Caki2 (cell line): ENCODE measurements around the gene SINHCAF. TPM values are rescaled to one million over a fixed set of nuclear protein-coding genes. Genes with fewer than 3 reads are reported as not detected.
A peak's percentile ranks its signal among the peaks of the same experiment; 100 is the strongest.

ENCODE experiments used
- DNase-seq: peaks from one replicate; pipeline ENCODE4 v3.0.0-alpha.2; 2015; ENCODE audit warnings: low read depth
- in situ Hi-C: cut with HindIII; loops from 2 replicates; pipeline ENCODE4 v1.10.0; 2016; ENCODE audit warnings: low sequenced_read_pairs, low pct_unique_long_range_greater_than_20kb, mixed read lengths
- total RNA-seq: library from RNA; depleted of rRNA; stranded (reverse); fragments of >200 nt; shearing (Covaris generic); gene quantifications from 2 replicates; pipeline ENCODE4 v1.2.3, GENCODE V29; 2014; ENCODE audit warnings: low replicate concordance

Gene SINHCAF
- total RNA-seq, 1 experiment from 2014 or later, result 115 TPM

DNA sequence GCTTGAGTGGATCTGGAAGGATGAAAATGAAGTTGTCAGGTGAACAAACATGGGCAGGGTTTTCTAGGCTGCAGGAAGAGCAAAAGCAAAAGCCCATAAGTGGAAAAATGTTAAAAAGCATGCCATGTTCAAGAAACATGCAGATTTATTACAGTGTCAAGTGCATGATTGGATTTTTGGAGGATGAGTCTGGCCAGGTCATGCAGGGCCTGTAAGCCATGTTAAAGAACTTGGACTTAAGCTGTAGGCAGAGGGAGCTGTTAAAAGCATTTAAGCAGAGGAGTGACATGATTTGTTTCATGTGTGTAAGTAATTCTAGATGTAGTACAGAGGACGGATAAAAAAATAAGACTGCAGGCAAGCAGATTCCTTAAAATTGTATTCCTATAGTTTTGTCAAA lies 16.3 kb upstream of the SINHCAF start:
- in situ Hi-C loops, result no loop called here

DNA sequence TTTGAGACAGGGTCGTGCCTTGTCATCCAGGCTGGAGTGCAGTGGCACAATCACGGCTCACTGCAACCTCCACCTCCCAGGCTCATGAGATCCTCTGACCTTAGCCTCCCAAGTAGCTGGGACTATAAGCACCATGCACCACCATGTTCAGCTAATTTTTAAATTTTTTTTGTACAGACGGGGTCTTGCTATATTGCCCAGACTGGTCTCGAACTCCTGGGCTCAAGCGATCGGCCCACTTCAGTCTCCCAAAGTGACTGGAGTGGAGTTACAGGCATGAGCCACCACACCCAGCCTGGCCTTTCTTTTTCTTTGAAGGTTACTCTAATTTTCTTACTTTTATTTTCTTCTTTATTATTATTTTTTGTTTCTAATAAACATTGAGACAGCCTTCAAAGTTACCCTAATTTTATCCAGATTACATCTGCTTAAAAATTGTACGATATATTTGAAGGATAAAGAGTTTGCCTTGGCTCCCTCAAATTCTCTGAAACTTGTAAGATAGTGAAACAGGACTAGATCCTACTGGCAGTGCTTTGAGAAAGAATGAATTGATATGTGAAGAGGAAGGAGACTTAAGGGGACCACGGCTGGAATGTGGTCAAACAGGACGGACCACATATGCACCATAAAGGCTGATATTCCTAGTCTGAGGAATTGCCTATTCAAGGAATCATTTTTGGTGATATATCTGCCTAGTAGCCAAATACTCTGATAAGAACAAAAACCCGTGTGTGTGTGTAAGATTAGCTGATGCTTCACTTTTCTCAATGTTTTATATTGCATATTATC lies 14.1 kb upstream of the SINHCAF start:
- in situ Hi-C loops, result no loop called here

More for the DNA sequence above, 16.3 kb upstream of the SINHCAF start:
- no peak for DNase-seq

DNA sequence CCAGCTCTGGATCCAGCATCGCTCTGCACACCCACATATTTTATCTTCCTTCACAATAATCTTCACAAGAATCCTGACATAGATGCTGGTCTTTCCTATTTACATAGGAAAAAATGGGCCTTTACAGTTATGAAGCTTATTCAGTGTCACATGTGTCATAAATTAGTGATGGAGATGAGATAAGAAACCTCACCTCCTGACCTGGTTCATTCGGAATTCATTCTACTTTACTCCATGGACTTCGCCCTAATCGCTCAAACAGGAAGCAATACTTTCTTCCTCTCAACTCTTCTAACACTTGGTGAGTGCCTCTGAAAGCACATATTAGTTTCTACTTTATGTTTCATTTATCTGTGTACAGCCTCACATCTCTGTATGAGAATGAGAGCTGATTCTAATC lies 12.0 kb upstream of the SINHCAF start:
- in situ Hi-C loops, result no loop called here
- no peak for DNase-seq

More for the DNA sequence above, 14.1 kb upstream of the SINHCAF start:
- DNase-seq, result no peak

DNA sequence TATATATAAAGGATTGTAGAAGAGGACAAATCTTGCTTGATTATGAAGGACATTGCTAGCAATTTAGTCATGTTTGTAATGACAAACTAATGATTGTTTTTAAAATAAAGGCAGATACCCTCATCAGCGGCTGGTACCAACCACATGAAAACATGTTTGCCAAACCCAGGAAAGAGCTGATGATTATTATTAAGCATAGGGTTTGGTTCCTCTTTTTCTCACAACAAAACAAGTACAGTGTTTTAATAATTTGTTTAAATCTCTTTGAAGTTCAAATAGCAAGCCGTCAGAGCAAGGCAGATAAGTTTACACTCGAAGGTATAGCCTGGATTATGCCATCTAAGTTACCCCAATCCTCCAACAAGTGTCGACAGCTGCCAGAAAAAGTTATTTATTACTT lies 5.3 kb upstream of the SINHCAF start:
- in situ Hi-C loops, result no loop called here
- DNase-seq, result no peak

DNA sequence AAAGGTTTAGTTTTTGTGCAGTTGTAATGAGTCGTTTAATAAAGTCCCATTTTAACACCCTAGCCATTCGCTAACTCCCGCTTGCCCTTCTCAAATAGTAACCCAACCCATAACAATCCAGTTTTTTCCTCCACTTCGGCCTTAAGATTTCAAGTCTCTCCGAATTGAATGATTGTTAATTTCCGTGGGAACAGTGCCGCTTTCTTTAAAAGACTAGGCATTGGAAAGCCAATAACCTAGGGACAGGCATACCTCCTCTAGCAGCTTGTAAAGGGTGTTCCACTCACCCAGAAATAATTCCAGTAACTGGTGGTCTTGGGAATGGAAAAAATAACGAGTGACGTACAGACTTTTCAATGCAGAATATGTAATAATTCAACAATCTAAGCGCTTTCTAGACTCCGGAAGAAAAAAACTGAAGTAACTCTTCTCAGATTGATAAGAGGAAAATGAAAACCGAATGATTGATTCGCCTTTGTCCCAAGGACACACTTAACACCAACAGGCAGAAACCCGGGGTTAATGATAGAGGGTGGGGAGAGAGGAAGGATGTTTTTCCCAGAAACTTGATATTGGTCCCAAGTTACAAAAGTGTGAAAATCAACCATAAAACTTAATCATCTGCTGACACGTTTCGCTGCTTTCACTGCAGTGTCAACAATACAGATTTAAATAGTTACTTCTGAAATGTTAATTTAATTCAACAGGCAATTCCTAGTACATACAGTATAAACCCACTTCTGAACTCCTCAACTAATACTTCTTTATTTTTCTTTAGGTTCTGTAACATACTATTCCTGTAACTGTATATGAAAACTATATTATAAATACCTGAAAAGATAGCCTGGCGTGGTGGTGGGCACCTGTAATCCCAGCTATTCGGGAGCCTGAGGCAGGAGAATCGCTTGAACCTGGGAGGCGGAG lies 1.0 kb upstream of the SINHCAF start:
- in situ Hi-C loops, result no loop called here
- DNase-seq, result no peak

DNA sequence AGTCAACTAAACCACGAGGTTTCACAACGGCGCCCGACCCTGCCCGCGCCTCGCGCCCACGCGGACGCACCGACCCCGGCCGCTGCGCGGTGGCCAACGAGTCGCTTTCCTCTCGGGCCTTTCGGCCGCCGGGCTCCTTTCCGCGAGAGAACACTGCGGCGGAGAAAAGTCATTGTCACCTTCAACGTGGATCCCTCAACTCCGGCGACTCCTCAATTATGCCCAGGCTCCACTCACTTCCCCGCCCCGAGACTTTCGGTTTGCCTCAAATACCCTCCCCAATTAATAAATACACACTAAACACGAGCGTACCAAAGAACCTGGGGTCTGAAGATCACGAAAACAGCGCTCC lies 450 bp downstream of the SINHCAF start:
- in situ Hi-C loops, result no loop called here
- DNase-seq, result no peak

DNA sequence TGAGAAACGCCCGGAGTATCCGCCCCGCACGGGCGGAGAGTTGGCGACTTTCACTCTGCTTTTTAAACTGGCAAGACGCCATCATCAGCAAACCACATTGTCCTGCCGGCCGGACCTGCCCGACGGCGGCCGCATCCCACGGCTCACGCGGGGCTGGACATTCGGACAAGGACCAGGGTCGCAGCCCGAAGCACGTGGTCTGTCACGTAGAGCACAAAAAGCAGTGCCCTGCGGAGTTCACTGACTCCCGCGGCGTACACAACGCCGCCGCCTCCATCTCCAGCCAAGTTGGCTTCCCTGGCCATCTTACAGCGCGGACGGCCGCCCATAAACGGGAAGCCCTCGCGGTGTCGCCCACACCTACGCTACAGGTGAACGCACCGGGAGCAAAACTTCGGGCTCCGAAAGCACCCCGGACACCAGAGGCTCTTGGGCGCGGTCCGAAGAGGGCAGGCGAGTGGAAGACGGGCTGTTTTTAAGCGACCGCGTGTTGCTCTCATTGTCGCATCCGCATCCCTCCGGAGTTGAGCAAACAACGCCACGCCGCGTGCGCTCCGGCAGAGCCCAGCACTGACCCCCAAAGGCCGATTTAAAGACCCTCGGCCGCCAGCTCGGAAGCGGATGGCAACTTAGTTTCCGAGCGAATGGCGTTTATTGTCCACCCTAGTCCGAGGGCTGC lies 966 bp downstream of the SINHCAF start:
- peak; percentile 72 for DNase-seq

DNA sequence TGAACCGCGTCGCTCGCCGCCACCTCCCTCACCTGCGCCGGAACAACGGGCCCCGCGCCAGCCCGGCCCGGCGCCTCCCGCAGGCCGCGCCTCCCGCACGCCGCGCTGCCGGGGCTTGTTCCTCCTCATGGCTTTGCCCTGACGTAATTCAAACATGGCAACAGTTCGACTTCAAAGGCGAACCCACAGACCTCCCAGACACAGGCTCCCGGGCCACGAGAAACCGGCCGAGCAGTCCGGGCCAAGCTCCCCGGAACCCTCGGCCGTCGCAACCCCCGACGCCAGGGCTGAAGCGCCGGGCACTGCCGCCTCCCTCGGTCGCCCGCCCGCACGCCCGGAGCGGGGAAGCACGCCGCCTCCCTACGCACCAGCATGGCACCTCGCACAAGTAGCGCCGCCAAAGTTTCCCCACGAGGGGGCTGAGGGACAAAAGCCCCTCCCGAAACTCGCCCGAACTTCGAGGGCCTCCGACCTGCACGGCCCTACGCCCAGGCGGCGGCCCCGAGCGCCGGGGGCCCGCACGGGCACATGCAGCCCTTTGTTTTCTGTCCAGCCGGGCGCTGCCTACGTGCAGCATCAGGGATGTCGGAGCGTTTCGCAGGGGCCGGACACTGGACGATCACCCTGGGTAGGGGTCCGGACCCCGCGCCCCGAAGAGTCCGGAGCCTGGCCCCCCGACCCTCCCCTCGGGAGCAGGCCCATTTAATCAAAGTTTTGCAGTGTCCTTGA lies 1.7 kb downstream of the SINHCAF start:
- peak; percentile 85 for DNase-seq
- in situ Hi-C loops, result no loop called here

More for the DNA sequence above, 966 bp downstream of the SINHCAF start:
- in situ Hi-C loops, result no loop called here

DNA sequence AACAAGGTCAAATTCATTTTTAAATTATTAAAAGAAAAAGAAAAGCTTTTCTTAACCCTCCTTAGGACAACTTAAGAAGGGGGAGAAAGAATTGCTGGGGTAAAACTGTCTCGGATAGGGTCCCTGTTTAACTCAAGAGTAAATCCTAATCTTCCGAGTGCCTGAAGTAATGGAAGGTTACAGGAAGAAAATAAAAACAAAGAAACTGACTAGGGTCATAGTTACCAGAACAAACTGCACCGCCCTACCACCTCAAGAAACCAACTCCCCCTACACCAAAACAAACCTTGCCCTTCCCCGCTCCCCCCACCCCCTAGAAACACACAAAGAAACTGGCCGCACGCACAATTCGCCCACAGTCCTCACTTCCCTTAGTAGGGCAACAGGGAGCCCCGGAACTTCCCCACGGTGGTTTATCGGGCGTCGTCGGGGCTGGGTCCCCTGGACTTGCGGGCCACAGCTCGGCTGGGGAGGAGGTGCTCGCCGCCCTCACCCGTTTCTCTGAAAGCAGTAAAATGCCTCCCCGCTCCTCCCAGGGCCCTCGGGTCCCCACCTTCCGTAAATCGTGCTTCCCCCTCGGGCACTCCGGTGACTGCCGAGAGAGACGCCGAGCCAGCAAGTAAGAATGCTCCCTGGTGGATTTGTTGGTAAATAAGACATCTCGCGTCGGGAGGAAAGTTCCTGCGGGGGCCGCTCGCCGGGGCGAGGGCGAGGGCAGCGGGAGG lies 2.4 kb downstream of the SINHCAF start:
- in situ Hi-C loops, result no loop called here
- no peak for DNase-seq

DNA sequence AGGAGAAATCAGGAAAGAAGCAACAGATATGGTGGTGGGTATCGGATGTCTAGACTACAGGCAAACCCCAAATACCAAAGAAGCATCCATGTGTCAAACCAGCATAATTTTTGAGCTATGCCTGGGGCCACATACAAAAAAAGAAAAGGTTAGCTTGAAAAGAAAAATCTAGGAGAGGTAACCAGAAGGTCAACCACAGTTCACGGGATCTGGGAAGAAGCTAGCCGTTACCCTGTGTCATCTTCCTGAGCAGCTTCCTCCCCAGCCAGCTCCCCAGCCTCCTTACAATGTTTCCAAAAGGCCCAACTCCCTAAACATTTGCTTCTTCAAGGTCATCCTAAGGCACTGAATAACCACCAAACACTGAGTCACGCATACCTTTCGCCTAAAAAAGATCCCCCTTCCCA lies 3.1 kb downstream of the SINHCAF start:
- peak; percentile 82 for DNase-seq
- in situ Hi-C loops, result no loop called here

DNA sequence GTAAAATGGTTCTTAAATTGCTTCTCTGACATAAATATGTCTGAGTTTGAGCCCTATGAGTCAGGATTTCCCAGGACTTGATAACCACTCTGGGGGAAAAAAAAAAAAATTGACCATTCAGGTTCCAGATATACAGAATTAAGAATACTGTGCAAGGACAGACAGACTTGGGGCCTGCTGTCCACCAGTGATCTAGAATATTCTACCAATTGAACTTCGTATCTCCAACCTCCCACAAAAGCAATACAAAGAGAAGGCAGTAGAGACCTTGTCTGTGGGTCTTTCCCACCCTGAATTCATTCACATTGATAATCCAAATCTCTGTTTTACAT lies 4.1 kb downstream of the SINHCAF start:
- no peak for DNase-seq
- in situ Hi-C loops, result no loop called here

DNA sequence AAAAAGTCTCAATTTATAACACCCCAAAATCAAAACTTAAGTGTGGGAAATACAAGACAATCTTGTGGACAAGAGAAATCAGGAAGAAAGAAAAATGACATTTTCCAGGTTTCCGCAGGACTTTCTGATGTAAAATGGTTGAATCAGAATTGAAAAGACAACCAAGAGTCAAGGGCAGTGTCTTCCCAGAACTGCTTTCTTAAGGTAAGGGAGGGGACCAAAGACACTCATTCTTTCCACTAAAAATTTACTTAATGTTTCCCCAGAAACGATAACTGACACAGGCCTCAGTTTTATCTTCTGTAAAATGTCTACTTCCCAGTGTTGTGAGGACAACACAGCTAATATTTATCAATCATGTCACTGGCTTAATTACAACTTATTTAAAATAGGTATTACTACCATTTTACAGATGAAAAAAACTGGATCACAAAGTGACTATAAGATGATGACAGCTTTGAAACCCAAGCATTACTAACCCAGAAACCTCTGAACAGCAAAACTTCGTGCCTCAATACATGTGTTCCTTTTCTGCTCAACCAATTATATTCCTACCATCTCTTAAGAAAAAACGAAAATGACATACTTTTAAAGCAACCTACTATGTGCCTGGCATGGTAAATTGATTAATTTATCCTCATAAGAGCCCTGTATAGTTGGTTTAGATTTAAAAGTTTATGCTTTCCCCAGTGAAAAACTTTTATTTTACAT lies 4.6 kb downstream of the SINHCAF start:
- DNase-seq, result no peak
- in situ Hi-C loops, result no loop called here

DNA sequence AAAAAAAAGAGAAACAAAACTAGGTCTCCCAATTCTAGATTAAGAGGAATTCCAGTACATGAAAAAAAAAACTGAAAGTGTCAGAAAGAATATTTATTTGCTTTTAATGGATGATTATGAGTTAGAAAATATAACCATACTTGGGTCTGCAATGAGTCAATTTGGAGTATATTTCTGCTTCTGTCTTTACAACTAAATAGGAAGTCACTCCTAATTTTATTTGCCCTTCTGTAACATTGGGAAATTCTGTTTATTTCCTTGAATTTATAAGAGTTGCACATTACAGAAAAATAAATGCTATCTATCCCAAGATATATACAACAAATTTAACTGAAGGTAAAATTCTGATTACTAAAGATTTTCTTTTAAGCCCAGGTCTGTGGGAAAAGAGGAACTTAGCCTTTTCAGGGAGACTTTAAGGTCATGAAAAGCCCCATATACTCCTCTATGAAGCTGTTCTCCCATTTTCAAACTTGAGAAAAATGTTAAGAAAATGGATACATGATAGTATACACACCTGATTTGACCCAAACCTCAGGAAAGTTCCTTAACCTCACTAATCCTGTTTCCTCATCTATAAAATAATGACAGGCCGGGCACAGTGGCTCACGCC lies 7.2 kb downstream of the SINHCAF start:
- DNase-seq, result no peak
- in situ Hi-C loops, result no loop called here

DNA sequence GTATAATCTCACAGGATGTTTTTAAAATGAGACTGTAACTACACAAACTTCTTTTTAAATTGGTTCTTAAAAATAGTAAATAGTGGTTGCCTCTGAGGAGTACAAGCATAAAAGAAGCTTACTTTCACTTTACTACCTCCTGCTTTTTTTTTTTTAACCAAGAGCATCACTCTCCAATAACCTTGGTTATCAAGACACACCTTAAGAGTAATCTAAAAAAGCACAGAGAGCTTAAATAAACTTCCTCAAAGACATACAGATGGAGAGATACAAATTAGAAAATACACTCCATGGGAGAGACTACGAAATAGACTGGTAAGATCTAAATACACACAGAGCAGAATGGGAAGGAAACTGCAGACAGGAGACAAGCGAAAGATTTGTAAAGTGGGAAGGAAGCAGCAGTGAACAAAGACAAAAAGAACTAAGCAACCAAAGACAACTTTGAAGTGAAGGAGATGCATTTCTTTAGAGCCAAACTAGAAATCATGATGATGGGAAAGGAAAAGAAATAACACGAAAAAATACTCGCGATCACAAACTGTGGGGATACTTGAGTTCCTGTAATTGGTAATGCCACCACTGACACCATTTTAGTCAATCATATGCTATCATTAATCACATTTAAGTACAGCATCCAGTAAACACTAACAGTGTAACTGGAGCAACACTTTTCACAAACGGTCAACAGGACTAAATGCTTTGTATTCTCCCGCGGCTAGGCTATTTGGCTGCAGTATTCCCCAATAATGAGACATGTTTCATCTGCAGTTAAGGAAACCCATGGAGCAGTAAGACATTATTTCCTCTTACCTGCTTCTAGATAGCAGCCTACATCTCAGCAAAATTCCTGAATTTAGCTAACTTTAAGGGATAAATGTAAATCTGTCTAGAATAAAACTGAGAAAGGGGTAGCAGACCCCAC lies 8.2 kb downstream of the SINHCAF start:
- in situ Hi-C loops, result no loop called here
- DNase-seq, result no peak

DNA sequence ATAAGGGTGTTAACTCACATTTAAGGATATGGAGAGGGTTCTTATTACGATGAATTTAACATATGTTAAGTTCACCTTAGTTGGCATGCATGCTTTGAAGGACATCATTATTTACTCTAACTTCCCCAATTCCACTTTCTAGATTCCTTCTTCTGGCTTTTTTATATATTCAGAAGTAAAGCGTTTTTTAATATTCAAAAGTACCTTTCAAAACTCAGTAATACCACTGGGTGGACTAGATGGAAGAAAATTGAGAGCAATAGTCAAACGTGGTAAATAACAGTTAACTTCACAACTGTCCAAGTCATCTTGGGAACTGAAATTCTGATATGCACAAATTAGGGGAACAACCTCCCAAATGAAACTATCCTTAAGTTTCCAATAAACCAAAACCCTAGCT lies 9.1 kb downstream of the SINHCAF start:
- DNase-seq, result no peak
- in situ Hi-C loops, result no loop called here
